Measurements from ENCODE around the gene CARS1.

Gene CARS1

DNA sequence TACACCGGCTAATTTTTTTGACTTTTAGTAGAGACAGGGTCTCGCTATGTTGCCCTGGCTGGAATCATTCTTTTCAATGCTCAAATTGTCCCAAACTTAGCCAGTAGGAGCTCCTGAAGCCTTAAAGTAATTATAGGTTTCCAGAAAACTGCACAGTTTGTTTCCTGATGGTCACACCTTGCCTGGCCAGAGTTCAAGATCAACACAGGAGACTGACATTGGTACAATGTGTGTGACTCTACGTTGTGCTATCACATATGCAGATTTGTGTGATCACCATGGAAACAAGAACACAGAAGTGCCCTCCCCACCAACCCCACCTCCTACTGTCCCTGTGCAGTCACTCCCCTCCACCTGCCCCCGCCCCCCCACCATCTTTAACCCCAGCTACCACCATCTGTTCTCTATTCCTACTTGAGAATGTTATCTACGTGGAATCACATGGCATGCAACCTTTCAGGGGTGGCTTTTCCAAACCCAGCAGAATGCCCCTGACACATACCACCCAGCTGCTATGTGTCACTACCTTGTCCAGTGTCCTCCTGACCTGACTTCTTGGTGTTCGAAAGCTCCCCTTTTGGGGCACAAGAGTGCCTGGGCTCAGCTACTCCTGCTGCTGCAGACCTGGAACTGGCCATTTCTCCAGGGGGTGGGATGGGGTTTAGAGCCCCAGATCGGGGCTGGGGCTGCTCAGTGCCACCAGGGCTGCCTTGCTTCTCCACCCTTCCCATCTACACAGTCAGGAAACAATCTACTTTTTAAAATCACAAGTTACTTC, 59.0 kb downstream of the CARS1 start:
- Histone ChIP-seq H3K79me2 (ENCODE audit: insufficient read depth, low read length) (no peaks in the 10 kb centered on the region), H3K9me3 (ENCODE audit: insufficient read depth, low read depth, low read length) (no peaks in the 10 kb centered on the region), H3K9me2 (replicated peaks; ENCODE audit: low read depth, low read length) (no peaks in the 10 kb centered on the region), H3K4me1 (ENCODE audit: insufficient read depth, low read length, poor library complexity, severe bottlenecking) (no peaks in the 10 kb centered on the region), H3K4me3 (ENCODE audit: low read length, poor library complexity, severe bottlenecking) (no peak overlapping the region), H3F3A (ENCODE audit: low read depth) (no peaks in the 10 kb centered on the region), H3K27me3 (ENCODE audit: insufficient read depth, low read length, poor library complexity, severe bottlenecking) (no peaks in the 10 kb centered on the region), H2AFZ (ENCODE audit: low read length) (no peak overlapping the region), H3K4me2 (ENCODE audit: low read depth, low read length, poor library complexity, severe bottlenecking) (no peak overlapping the region), H3K36me3 (ENCODE audit: insufficient read depth, low read length) (peaks cover 21% of the 10 kb centered on the region; the same call in 1 of the 2 replicates), H3K9ac (ENCODE audit: low read depth, low read length, poor library complexity, severe bottlenecking) (no peak overlapping the region), H4K20me1 (ENCODE audit: insufficient read depth, low read length, poor library complexity, severe bottlenecking) (no peaks in the 10 kb centered on the region)
- TF ChIP-seq EZH2phosphoT487 (IDR thresholded peaks at IDR 0.05; ENCODE audit: borderline replicate concordance): no peak

- Histone ChIP-seq H3K36me3 (ENCODE audit: insufficient read depth, low read length) (peaks cover 21% of the 10 kb centered on the region; the same call in 1 of the 2 replicates), H3K4me3 (ENCODE audit: low read length, poor library complexity, severe bottlenecking) (no peak overlapping the region), H4K20me1 (ENCODE audit: insufficient read depth, low read length, poor library complexity, severe bottlenecking) (no peaks in the 10 kb centered on the region), H3K79me2 (ENCODE audit: insufficient read depth, low read length) (no peaks in the 10 kb centered on the region), H3K9me2 (replicated peaks; ENCODE audit: low read depth, low read length) (no peaks in the 10 kb centered on the region), H3K4me1 (ENCODE audit: insufficient read depth, low read length, poor library complexity, severe bottlenecking) (peaks cover 6% of the 10 kb centered on the region), H3K9ac (ENCODE audit: low read depth, low read length, poor library complexity, severe bottlenecking) (no peak overlapping the region), H3K4me2 (ENCODE audit: low read depth, low read length, poor library complexity, severe bottlenecking) (no peak overlapping the region), H2AFZ (ENCODE audit: low read length) (no peak overlapping the region), H3F3A (ENCODE audit: low read depth) (no peaks in the 10 kb centered on the region), H3K9me3 (ENCODE audit: insufficient read depth, low read depth, low read length) (no peaks in the 10 kb centered on the region), H3K27me3 (ENCODE audit: insufficient read depth, low read length, poor library complexity, severe bottlenecking) (no peaks in the 10 kb centered on the region)
- TF ChIP-seq EZH2phosphoT487 (IDR thresholded peaks at IDR 0.05; ENCODE audit: borderline replicate concordance) (no peak), CTCF (conservative IDR thresholded peaks at IDR 0.05; ENCODE audit: low read length) (no peak)
These were observed 59.8 kb downstream of the CARS1 start for GRCh38 chr11:2997406-2997805.

DNA sequence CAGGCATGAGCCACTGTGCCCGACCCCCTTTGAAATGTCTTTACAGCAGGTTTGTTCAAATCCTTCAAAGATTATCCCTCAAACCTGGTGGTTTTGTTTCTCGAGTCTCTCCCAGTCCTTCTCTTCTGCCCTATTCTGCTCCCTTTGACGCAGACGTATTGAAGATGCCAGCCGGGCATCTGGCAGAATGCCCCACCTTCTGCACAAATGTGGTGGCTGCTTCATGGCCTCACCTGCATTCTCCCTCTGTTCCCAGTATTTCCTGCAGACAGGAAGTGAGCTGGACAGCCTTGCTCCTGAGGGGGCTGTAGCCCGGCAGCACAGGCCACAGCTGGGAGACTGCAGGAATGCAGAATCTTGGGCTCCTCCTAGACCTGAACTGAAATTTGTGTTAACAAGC, 60.2 kb downstream of the CARS1 start:
- peaks cover 18% of the 10 kb centered on the region; the same call in 1 of the 2 replicates for H3K36me3 ChIP-seq (ENCODE audit: insufficient read depth, low read length)
- TF ChIP-seq CTCF (conservative IDR thresholded peaks at IDR 0.05; ENCODE audit: low read length) (no peak), EZH2phosphoT487 (IDR thresholded peaks at IDR 0.05; ENCODE audit: borderline replicate concordance) (no peak)
- H3K4me3 ChIP-seq (ENCODE audit: low read length, poor library complexity, severe bottlenecking): no peak overlapping the region
- H3K27me3 ChIP-seq (ENCODE audit: insufficient read depth, low read length, poor library complexity, severe bottlenecking): no peaks in the 10 kb centered on the region
- peaks cover 6% of the 10 kb centered on the region for H3K4me1 ChIP-seq (ENCODE audit: insufficient read depth, low read length, poor library complexity, severe bottlenecking)
- no peaks in the 10 kb centered on the region for H3K79me2 ChIP-seq (ENCODE audit: insufficient read depth, low read length)
- H4K20me1 ChIP-seq (ENCODE audit: insufficient read depth, low read length, poor library complexity, severe bottlenecking): no peaks in the 10 kb centered on the region
- no peaks in the 10 kb centered on the region for H3F3A ChIP-seq (ENCODE audit: low read depth)
- no peaks in the 10 kb centered on the region for H3K9me2 ChIP-seq (replicated peaks; ENCODE audit: low read depth, low read length)
- no peaks in the 10 kb centered on the region for H3K9me3 ChIP-seq (ENCODE audit: insufficient read depth, low read depth, low read length)
- no peak overlapping the region for H3K4me2 ChIP-seq (ENCODE audit: low read depth, low read length, poor library complexity, severe bottlenecking)
- no peak overlapping the region for H2AFZ ChIP-seq (ENCODE audit: low read length)
- H3K9ac ChIP-seq (ENCODE audit: low read depth, low read length, poor library complexity, severe bottlenecking): no peak overlapping the region
